IMR-90 (cell line): ENCODE data around the gene PLEKHG4. TPM values are rescaled to one million over a fixed set of nuclear protein-coding genes. Genes with fewer than 3 reads are reported as not detected.
A peak's percentile ranks its signal among the peaks of the same experiment; 100 is the strongest.

Source experiments
- CEBPB ChIP-seq: IDR thresholded peaks from 2 replicates; pipeline ENCODE4 v1.6.1; 2012; ENCODE audit warnings: low read depth, low read length, improper control_type of control experiment
- ELK1 ChIP-seq: fragments of 150-350 bp; IDR thresholded peaks from 2 replicates; pipeline ENCODE4 v1.6.1; 2016; ENCODE audit warnings: low read depth, mild to moderate bottlenecking, low read length, moderate library complexity, borderline replicate concordance
- FOS ChIP-seq: fragments of 150-350 bp; IDR thresholded peaks from 2 replicates; pipeline ENCODE4 v1.6.1; 2016; ENCODE audit warnings: low read depth, low read length
- MAFK ChIP-seq: IDR thresholded peaks from 2 replicates; pipeline ENCODE4 v1.6.1; 2012; ENCODE audit warnings: low read depth, low read length, improper control_type of control experiment
- MAZ ChIP-seq: IDR thresholded peaks from 2 replicates; pipeline ENCODE4 v1.6.1; 2012; ENCODE audit warnings: low read depth, mild to moderate bottlenecking, low read length, improper control_type of control experiment, moderate library complexity, borderline replicate concordance
- MXI1 ChIP-seq: IDR thresholded peaks from 2 replicates; pipeline ENCODE4 v1.6.1; 2012; ENCODE audit warnings: low read depth, mild to moderate bottlenecking, low read length, moderate library complexity, borderline replicate concordance
- SMC3 ChIP-seq: fragments of 150-350 bp; IDR thresholded peaks from 2 replicates; pipeline ENCODE4 v1.6.1; 2016; ENCODE audit warnings: low read depth, mild to moderate bottlenecking, antibody characterized with exemption, low read length, moderate library complexity
- polyA plus RNA-seq, 3 experiments: library from polyadenylated mRNA; depleted of rRNA; stranded (reverse); fragments of >200 nt; gene quantifications; 2 replicates each; pipeline ENCODE4 v1.2.3, GENCODE V29; 2012; ENCODE audit warnings: low replicate concordance in 1 of 3
- total RNA-seq: library from RNA; depleted of rRNA; stranded (reverse); fragments of >200 nt; gene quantifications from 2 replicates; pipeline ENCODE4 v1.2.3, GENCODE V29; 2012

PLEKHG4 gene
- total and polyA plus RNA-seq, 2 of the 4 experiments (the other 2 are of a cell fraction): 14.0 to 50.7 TPM

- TF ChIP-seq CEBPB (no peak), FOS (no peak), MAZ (peak; percentile 63; the same call in 1 of the 2 replicates), ELK1 (no peak), MAFK (no peak), SMC3 (peak; percentile 68), MXI1 (no peak)
These were observed at the start of gene PLEKHG4 (continued) for GRCh38 chr16:67279296-67280089.
